Skin of body (tissue), 2 donors: ENCODE results near the gene FSTL3. TPM values are rescaled to one million over a fixed set of nuclear protein-coding genes. Genes with fewer than 3 reads are reported as not detected.

ENCODE experiments used
- DNase-seq: peaks from one replicate; lab custom pipeline; 2025; lab: John Stamatoyannopoulos, UW
- total RNA-seq: library from RNA; depleted of rRNA; stranded (reverse); fragments of >200 nt; gene quantifications from one replicate; pipeline ENCODE4 v1.2.3, GENCODE V29; 2014

Gene FSTL3
- total RNA-seq, 1 donor from 2014 or later: 21.0 TPM

GRCh38 chr19:645912-646778, 30.0 kb upstream of the FSTL3 start:
- DNase-seq: no peak

GRCh38 chr19:646779-647565, 29.2 kb upstream of the FSTL3 start:
- no peak for DNase-seq

GRCh38 chr19:647566-648284, 28.5 kb upstream of the FSTL3 start:
- no peak for DNase-seq

GRCh38 chr19:648305-648704, 27.9 kb upstream of the FSTL3 start:
- DNase-seq: no peak

- no peak for DNase-seq
Measured at GRCh38 chr19:648904-649801, 27.0 kb upstream of the FSTL3 start.

- no peak for DNase-seq
Measured at GRCh38 chr19:650121-650520, 26.1 kb upstream of the FSTL3 start.

GRCh38 chr19:651114-651818, 24.9 kb upstream of the FSTL3 start:
- no peak for DNase-seq

- DNase-seq: no peak
Measured at GRCh38 chr19:651991-652390, 24.2 kb upstream of the FSTL3 start.

- no peak for DNase-seq
Measured at GRCh38 chr19:652467-653389, 23.5 kb upstream of the FSTL3 start.

GRCh38 chr19:653425-653824, 22.8 kb upstream of the FSTL3 start:
- DNase-seq: no peak

- DNase-seq: no peak
Measured at GRCh38 chr19:655691-656090, 20.5 kb upstream of the FSTL3 start.

- no peak for DNase-seq
Measured at GRCh38 chr19:656751-657559, 19.2 kb upstream of the FSTL3 start.

GRCh38 chr19:657611-658010, 18.6 kb upstream of the FSTL3 start:
- no peak for DNase-seq

- no peak for DNase-seq
Measured at GRCh38 chr19:658059-658839, 17.9 kb upstream of the FSTL3 start.

- DNase-seq: no peak
Measured at GRCh38 chr19:658916-659839, 17.0 kb upstream of the FSTL3 start.

GRCh38 chr19:660793-661426, 15.3 kb upstream of the FSTL3 start:
- no peak for DNase-seq
